ENCODE data around the gene SIL1.
"Not testable (repeated sequence)": the region's sequence is repeated elsewhere in the genome, so short reads cannot be mapped to it uniquely, and the experiment has no call there.

The SIL1 gene

DNA sequence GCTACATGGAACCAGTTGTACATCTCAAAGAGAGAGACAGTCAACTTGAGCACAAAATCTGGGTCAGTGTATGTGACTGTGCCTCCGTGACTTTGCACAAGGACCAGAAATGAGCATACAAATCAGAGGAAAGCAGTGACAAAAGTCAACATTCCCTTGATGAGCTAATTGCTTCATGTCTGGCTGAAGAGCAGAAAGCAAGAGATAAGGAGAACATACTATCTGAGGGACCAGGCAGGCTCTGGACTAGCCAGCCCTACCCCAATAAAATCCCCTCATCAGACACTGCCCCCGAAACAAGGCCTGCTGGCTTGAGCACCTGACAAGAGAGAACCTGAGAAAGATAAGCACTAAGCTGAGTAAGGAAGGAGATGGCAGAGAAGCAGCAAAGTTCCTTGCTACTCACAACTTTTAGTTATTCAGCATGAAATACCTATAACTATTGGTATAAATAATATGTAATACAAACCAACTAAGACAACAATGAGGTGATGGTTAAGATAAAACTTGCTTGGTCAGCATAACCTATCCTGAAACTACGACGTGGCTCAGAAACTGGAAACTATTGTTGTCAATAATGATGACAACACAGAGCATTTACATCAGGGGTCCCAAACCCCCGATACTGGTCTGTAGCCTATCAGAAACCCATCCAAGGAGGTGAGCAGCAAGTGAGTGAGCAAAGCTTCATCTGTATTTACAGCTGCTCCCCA lies 9.5 kb downstream of the SIL1 start:
- Histone ChIP-seq H3K4me1 (ENCODE audit: insufficient read depth, low read length) (no peaks in the 10 kb centered on the region), H3K9me3 (ENCODE audit: control insufficient read depth, insufficient read depth, low read length) (no peaks in the 10 kb centered on the region), H3K36me3 (ENCODE audit: insufficient read depth, low read length) (no peaks in the 10 kb centered on the region), H3K9ac (ENCODE audit: low read depth, low read length) (no peak overlapping the region)

DNA sequence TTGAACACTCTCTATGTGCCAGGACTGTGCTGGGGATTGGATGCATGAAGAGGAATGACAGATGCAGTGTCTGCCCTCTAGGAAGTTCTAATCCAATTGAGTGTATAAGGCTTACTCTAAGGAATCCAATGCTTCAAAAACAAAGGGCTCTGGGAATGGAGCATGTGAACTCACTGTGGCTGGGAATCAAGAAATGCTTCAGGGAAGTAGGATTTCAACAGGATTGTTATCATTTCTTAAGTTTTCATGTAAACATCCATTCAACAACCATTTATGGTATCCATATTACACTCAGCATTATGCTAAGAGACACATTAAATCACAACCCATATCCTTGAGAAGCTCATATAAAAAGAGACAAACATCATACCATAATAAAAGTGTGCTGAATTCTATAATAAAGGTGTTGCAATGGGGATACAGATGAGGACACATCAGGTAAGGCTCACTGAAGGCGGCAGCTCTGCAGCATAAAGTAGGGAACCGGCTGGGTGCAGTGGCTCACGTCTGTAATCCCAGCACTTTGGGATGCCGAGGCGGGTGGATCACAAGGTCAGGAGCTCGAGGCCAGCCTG lies 11.3 kb downstream of the SIL1 start:
- no peaks in the 10 kb centered on the region for H3K36me3 ChIP-seq (ENCODE audit: insufficient read depth, low read length)
- H3K4me1 ChIP-seq (ENCODE audit: insufficient read depth, low read length): peaks cover 6% of the 10 kb centered on the region; the same call in 1 of the 2 replicates
- H3K9me3 ChIP-seq (ENCODE audit: control insufficient read depth, insufficient read depth, low read length): no peaks in the 10 kb centered on the region
- no peak overlapping the region for H3K9ac ChIP-seq (ENCODE audit: low read depth, low read length)

GRCh38 chr5:139186261-139186660 lies 11.9 kb downstream of the SIL1 start:
- Histone ChIP-seq H3K36me3 (ENCODE audit: insufficient read depth, low read length) (no peaks in the 10 kb centered on the region), H3K4me1 (ENCODE audit: insufficient read depth, low read length) (peaks cover 10% of the 10 kb centered on the region; the same call in 1 of the 2 replicates)

GRCh38 chr5:139185589-139185988 lies 12.6 kb downstream of the SIL1 start:
- H3K36me3 ChIP-seq (ENCODE audit: insufficient read depth, low read length): no peaks in the 10 kb centered on the region
- H3K4me1 ChIP-seq (ENCODE audit: insufficient read depth, low read length): peaks cover 10% of the 10 kb centered on the region; the same call in 1 of the 2 replicates
- no peaks in the 10 kb centered on the region for H3K9me3 ChIP-seq (ENCODE audit: control insufficient read depth, insufficient read depth, low read length)
- no peak overlapping the region for H3K9ac ChIP-seq (ENCODE audit: low read depth, low read length)

More at GRCh38 chr5:139186261-139186660, 11.9 kb downstream of the SIL1 start:
- Histone ChIP-seq H3K9me3 (ENCODE audit: control insufficient read depth, insufficient read depth, low read length) (no peaks in the 10 kb centered on the region), H3K9ac (ENCODE audit: low read depth, low read length) (no peak overlapping the region)

DNA sequence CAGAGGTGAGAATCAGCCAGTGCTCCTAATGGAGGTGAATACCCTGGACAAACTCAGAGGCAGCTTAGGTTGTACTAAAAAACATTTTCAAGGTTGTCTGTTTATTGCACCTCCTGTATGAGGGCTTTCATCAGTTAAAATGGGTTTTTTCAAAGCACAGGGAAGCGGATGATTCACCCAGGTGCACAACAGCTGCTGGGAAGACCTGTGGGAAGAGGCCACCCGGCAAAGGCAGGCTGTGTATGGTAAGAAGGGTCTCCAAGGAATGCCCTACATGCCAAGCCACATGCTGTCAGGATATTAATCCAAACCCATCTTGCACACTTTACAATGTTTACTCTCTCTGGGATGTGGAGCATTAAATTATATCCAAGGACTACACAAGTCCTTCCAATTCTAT lies 14.7 kb downstream of the SIL1 start:
- Histone ChIP-seq H3K9ac (ENCODE audit: low read depth, low read length) (no peak overlapping the region), H3K4me1 (ENCODE audit: insufficient read depth, low read length) (peaks cover 17% of the 10 kb centered on the region), H3K9me3 (ENCODE audit: control insufficient read depth, insufficient read depth, low read length) (no peaks in the 10 kb centered on the region), H3K36me3 (ENCODE audit: insufficient read depth, low read length) (no peaks in the 10 kb centered on the region)

- H3K4me1 ChIP-seq (ENCODE audit: insufficient read depth, low read length): peaks cover 17% of the 10 kb centered on the region
These were observed 15.5 kb downstream of the SIL1 start for GRCh38 chr5:139182528-139183296.

DNA sequence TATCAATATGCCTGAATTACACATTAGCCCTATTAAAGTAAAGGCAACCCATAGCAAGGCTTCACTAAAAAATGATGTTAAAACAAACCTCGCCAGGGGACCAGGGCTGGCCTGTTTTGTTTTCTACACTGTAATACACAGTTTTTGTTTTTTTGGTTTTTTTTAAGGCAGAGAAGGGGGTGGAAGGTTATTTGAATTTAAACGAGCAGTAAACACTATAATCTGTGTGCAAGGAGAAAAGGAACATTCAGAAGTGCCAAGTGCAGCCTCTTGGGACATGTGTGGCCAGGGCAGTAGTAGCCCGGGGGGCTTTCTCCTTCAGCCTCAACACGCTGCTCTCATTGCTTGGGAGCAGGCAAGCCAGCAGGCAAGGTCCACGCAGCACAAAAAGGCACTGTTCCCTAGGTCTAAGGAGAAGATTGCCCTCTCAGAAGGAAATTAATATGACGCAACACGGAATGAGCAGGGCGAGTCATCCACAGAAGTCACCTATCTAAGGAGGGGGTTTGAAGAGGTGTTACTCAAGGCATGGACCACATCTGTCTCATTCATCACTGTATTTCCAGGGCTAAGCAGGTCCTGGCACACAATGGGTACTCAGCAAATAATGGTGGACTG lies 16.2 kb downstream of the SIL1 start:
- Histone ChIP-seq H3K9ac (ENCODE audit: low read depth, low read length) (no peak overlapping the region), H3K4me1 (ENCODE audit: insufficient read depth, low read length) (peaks cover 17% of the 10 kb centered on the region), H3K36me3 (ENCODE audit: insufficient read depth, low read length) (no peaks in the 10 kb centered on the region), H3K9me3 (ENCODE audit: control insufficient read depth, insufficient read depth, low read length) (no peaks in the 10 kb centered on the region)

More at GRCh38 chr5:139182528-139183296, 15.5 kb downstream of the SIL1 start:
- Histone ChIP-seq H3K36me3 (ENCODE audit: insufficient read depth, low read length) (no peaks in the 10 kb centered on the region), H3K9me3 (ENCODE audit: control insufficient read depth, insufficient read depth, low read length) (no peaks in the 10 kb centered on the region), H3K9ac (ENCODE audit: low read depth, low read length) (no peak overlapping the region)

- Histone ChIP-seq H3K9me3 (ENCODE audit: control insufficient read depth, insufficient read depth, low read length) (no peaks in the 10 kb centered on the region), H3K9ac (ENCODE audit: low read depth, low read length) (no peak overlapping the region), H3K4me1 (ENCODE audit: insufficient read depth, low read length) (peaks cover 17% of the 10 kb centered on the region), H3K36me3 (ENCODE audit: insufficient read depth, low read length) (no peaks in the 10 kb centered on the region)
These were observed 16.8 kb downstream of the SIL1 start for GRCh38 chr5:139181322-139181730.

GRCh38 chr5:139180850-139181249 lies 17.3 kb downstream of the SIL1 start:
- no peak overlapping the region for H3K9ac ChIP-seq (ENCODE audit: low read depth, low read length)
- peaks cover 17% of the 10 kb centered on the region for H3K4me1 ChIP-seq (ENCODE audit: insufficient read depth, low read length)
- no peaks in the 10 kb centered on the region for H3K9me3 ChIP-seq (ENCODE audit: control insufficient read depth, insufficient read depth, low read length)
- H3K36me3 ChIP-seq (ENCODE audit: insufficient read depth, low read length): no peaks in the 10 kb centered on the region

DNA sequence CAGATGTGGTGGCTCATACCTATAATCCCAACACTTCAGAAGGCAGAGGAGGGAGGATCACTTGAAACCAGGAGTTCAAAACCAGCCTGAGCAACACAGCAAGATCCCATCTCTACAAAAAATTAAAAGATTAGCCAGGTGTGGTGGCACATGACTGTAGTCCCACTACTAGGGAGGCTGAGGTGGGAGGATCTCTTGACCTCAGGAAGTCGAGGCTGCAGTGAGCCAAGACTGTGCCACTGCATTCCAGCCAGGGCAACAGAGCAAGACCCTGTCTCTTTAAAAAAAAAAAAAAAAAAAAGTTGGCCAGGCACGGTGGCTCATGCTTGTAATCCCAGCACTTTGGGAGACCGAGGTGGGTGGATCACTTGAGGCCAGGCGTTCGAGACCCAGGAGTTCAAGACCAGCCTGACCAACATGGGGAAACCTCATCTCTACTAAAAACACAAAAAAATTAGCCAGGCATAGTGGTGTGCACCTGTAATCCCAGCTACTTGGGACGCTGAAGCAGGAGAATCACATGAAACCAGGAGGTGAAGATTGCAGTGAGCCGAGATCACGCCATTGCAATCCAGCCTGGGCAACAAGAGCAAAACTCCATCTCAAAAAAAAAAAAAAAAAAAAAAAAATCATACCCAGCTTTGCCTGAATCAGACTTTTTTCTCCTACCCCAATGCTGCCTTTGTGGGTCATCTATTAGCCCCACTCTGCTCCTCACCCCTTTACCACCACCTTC lies 18.2 kb downstream of the SIL1 start:
- H3K36me3 ChIP-seq (ENCODE audit: insufficient read depth, low read length); H3K9me3 ChIP-seq (ENCODE audit: control insufficient read depth, insufficient read depth, low read length); H3K9ac ChIP-seq (ENCODE audit: low read depth, low read length): not testable (repeated sequence)
- peaks cover 17% of the 10 kb centered on the region for H3K4me1 ChIP-seq (ENCODE audit: insufficient read depth, low read length)

GRCh38 chr5:139178935-139179334 lies 19.2 kb downstream of the SIL1 start:
- Histone ChIP-seq H3K36me3 (ENCODE audit: insufficient read depth, low read length) (no peaks in the 10 kb centered on the region), H3K9ac (ENCODE audit: low read depth, low read length) (no peak overlapping the region), H3K4me1 (ENCODE audit: insufficient read depth, low read length) (peaks cover 17% of the 10 kb centered on the region)

DNA sequence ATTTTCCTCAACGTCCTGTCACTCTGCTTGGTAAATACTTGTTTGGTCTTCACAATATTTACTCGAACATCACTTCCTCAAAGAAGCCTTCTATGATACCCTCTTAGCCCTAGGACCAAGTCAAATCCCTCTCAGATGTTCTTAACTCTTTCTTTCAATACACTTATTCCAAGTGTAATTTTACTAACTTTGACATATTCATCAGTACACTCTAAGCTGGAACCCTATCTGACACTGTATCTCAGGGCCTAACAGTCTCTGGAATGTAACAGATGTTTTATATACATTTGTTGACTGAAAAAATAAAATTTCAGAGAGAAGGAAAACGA lies 19.6 kb downstream of the SIL1 start:
- Histone ChIP-seq H3K9ac (ENCODE audit: low read depth, low read length) (no peak overlapping the region), H3K4me1 (ENCODE audit: insufficient read depth, low read length) (peaks cover 17% of the 10 kb centered on the region), H3K9me3 (ENCODE audit: control insufficient read depth, insufficient read depth, low read length) (no peaks in the 10 kb centered on the region), H3K36me3 (ENCODE audit: insufficient read depth, low read length) (no peaks in the 10 kb centered on the region)

More at GRCh38 chr5:139178935-139179334, 19.2 kb downstream of the SIL1 start:
- H3K9me3 ChIP-seq (ENCODE audit: control insufficient read depth, insufficient read depth, low read length): no peaks in the 10 kb centered on the region

- no peaks in the 10 kb centered on the region for H3K36me3 ChIP-seq (ENCODE audit: insufficient read depth, low read length)
- no peak overlapping the region for H3K9ac ChIP-seq (ENCODE audit: low read depth, low read length)
- no peaks in the 10 kb centered on the region for H3K9me3 ChIP-seq (ENCODE audit: control insufficient read depth, insufficient read depth, low read length)
- peaks cover 17% of the 10 kb centered on the region for H3K4me1 ChIP-seq (ENCODE audit: insufficient read depth, low read length)
These were observed 20.2 kb downstream of the SIL1 start for GRCh38 chr5:139177809-139178588.

Measured in ES-I3 (cell line).